CD4-positive, alpha-beta T cell (primary cell): ENCODE data around the gene GAGE12J. TPM values are rescaled to one million over a fixed set of nuclear protein-coding genes. Genes with fewer than 3 reads are reported as not detected.
"Not testable (repeated sequence)": the region's sequence is repeated elsewhere in the genome, so short reads cannot be mapped to it uniquely, and the experiment has no call there.

ENCODE experiments used
- ATAC-seq: fragments of 200-7000 bp; cut with Tn5 transposase; one replicate; pipeline ENCODE4 v1.10.0; 2022; ENCODE audit warnings: mild to moderate bottlenecking; ENCODE audit not compliant: poor library complexity
- CTCF ChIA-PET: fragments of 350-600 bp; sonication (Branson Sonifier 250); formaldehyde crosslinking; loops from one replicate; lab custom pipeline; 2021; ENCODE audit warnings: antibody characterized with exemption, inconsistent platforms; lab: Charles Lee
- POLR2A ChIA-PET: fragments of 350-600 bp; sonication (Branson Sonifier 250); formaldehyde crosslinking; loops from one replicate; lab custom pipeline; 2021; ENCODE audit warnings: antibody characterized with exemption, inconsistent platforms; lab: Charles Lee
- DNase-seq, 14 experiments: peaks; one replicate each; pipeline ENCODE4 v3.0.0-alpha.2; 2013 to 2020; ENCODE audit warnings: mixed read lengths in 2 of 14
- H3K27ac ChIP-seq, 2 donors: one replicate each; pipeline versions ENCODE4 v1.5.1 to v1.7.0; 2013; ENCODE audit warnings: low read length in 2 of 2, low read depth in 1 of 2, mild to moderate bottlenecking in 1 of 2
- H3K27me3 ChIP-seq, 2 experiments: 1 replicate in 1 of 2; 2 replicates in 1 of 2; pipeline versions ENCODE4 v1.6.1 to v1.7.0; 2013; ENCODE audit warnings: low read length in 2 of 2, control low read depth in 1 of 2, mild to moderate bottlenecking in 1 of 2, moderate library complexity in 1 of 2; ENCODE audit not compliant: insufficient read depth in 2 of 2, control insufficient read depth in 1 of 2
- H3K36me3 ChIP-seq: one replicate; pipeline ENCODE4 v1.6.1; 2013; ENCODE audit warnings: low read length, control low read depth; ENCODE audit not compliant: insufficient read depth
- H3K4me1 ChIP-seq: one replicate; pipeline ENCODE4 v1.6.1; 2013; ENCODE audit warnings: low read length, control low read depth; ENCODE audit not compliant: insufficient read depth
- H3K4me3 ChIP-seq: one replicate; pipeline ENCODE4 v1.5.1; 2013; ENCODE audit warnings: mild to moderate bottlenecking, low read length, moderate library complexity
- H3K9me3 ChIP-seq, 2 experiments: 1 replicate in 1 of 2; 2 replicates in 1 of 2; pipeline versions ENCODE4 v1.6.1 to v1.7.0; 2013; ENCODE audit warnings: low read length in 2 of 2, mild to moderate bottlenecking in 2 of 2, control low read depth in 1 of 2, moderate library complexity in 1 of 2; ENCODE audit not compliant: control insufficient read depth in 1 of 2, insufficient read depth in 1 of 2
- H3K27ac Mint-ChIP-seq: one replicate; pipeline ENCODE4 v1.8.0; 2020; ENCODE audit warnings: mixed read lengths
- H3K27me3 Mint-ChIP-seq: one replicate; pipeline ENCODE4 v1.8.0; 2021; ENCODE audit warnings: mixed read lengths
- H3K36me3 Mint-ChIP-seq: one replicate; pipeline ENCODE4 v1.8.0; 2021; ENCODE audit warnings: low read depth, mixed read lengths
- H3K4me1 Mint-ChIP-seq: one replicate; pipeline ENCODE4 v1.8.0; 2021; ENCODE audit warnings: low read depth, mixed read lengths
- H3K4me3 Mint-ChIP-seq: one replicate; pipeline ENCODE4 v1.8.0; 2020; ENCODE audit warnings: mild to moderate bottlenecking, mixed read lengths
- H3K9me3 Mint-ChIP-seq: one replicate; pipeline ENCODE4 v1.8.0; 2020; ENCODE audit warnings: mixed read lengths
- intact Hi-C, 2 experiments: fragments of 100-400 bp; cut with DNase I in 1 of 2; cut with micrococcal nuclease in 1 of 2; formaldehyde crosslinking; loops; one replicate each; pipeline versions ENCODE4 v1.15.1 to v1.9.0; 2023 to 2025; cut with DNase I, micrococcal nuclease
- total RNA-seq, 174 experiments: library from RNA in 2 of 174; stranded (reverse) in 2 of 174; gene quantifications; one replicate each; pipeline ENCODE4 v1.2.3 and lab custom pipeline; 2021 to 2026
- TF ChIP-seq, protein P1 (sequence below): fragments of 200-600 bp; IDR thresholded peaks from one replicate; pipeline ENCODE4 v1.8.0; 2022; ENCODE audit warnings: antibody characterized with exemption, mild to moderate bottlenecking

GAGE12J gene
- total RNA-seq, 2 experiments from 2014 or later: not detected

DNA sequence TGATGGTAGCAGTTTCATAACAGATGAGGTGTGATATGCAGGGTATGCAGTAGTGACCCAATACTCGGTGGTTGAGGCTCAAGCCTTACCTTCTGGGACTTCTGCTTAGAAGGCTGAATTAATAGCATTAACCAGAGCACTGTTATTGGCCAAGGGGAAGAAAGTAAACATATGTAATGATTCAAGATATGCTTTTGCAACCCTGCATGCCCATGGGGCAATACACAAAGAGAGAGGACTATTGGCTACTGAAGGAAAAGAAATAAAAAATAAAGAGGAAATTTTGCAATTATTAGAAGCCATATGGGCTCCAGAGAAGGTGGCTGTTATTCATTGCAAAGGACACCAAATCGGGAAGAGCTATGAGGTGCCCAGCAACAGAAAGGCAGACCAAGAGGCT, 9.7 kb upstream of the GAGE12J start:
- Mint-ChIP-seq H3K36me3 (no peaks in the 10 kb centered on the region), H3K4me3 (no peak overlapping the region), H3K9me3 (no peaks in the 10 kb centered on the region), H3K4me1 (peaks cover 25% of the 10 kb centered on the region), H3K27ac (no peak overlapping the region), H3K27me3 (no peaks in the 10 kb centered on the region)
- POLR2A ChIA-PET: no interaction called here
- no peak overlapping the region for H3K27ac ChIP-seq
- intact Hi-C loops: no loop called here
- CTCF ChIA-PET: no interaction called here
- no peaks in the 10 kb centered on the region for H3K27me3 ChIP-seq
- no peaks in the 10 kb centered on the region for H3K9me3 ChIP-seq
- no peaks in the 10 kb centered on the region for H3K36me3 ChIP-seq
- peaks cover 21% of the 10 kb centered on the region for H3K4me1 ChIP-seq
- no peak overlapping the region for H3K4me3 ChIP-seq
- ATAC-seq (no peak), DNase-seq (no peak)
- TF ChIP-seq, protein P1, sequence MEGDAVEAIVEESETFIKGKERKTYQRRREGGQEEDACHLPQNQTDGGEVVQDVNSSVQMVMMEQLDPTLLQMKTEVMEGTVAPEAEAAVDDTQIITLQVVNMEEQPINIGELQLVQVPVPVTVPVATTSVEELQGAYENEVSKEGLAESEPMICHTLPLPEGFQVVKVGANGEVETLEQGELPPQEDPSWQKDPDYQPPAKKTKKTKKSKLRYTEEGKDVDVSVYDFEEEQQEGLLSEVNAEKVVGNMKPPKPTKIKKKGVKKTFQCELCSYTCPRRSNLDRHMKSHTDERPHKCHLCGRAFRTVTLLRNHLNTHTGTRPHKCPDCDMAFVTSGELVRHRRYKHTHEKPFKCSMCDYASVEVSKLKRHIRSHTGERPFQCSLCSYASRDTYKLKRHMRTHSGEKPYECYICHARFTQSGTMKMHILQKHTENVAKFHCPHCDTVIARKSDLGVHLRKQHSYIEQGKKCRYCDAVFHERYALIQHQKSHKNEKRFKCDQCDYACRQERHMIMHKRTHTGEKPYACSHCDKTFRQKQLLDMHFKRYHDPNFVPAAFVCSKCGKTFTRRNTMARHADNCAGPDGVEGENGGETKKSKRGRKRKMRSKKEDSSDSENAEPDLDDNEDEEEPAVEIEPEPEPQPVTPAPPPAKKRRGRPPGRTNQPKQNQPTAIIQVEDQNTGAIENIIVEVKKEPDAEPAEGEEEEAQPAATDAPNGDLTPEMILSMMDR: no peak

DNA sequence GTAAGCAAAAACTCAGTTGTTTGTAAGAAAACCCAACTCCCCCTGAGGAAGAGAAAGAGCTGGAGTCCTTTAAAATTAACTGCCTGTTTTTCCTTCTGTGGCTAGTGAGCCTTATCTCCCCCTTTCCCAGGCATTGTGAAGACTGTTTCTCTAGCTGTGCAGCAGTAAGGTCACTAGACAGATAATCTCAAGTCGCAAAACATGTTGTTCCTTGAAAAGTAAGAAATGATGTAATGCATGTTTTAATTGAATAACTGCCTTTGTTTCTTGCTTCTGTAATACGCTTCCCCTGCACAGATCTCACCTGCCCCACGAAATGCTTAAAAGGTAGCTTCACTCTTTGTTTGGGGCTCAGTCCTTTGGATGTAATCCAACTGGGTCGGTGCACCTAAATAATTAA, 5.8 kb upstream of the GAGE12J start:
- H3K27me3 Mint-ChIP-seq: no peaks in the 10 kb centered on the region
- H3K9me3 ChIP-seq: no peaks in the 10 kb centered on the region

DNA sequence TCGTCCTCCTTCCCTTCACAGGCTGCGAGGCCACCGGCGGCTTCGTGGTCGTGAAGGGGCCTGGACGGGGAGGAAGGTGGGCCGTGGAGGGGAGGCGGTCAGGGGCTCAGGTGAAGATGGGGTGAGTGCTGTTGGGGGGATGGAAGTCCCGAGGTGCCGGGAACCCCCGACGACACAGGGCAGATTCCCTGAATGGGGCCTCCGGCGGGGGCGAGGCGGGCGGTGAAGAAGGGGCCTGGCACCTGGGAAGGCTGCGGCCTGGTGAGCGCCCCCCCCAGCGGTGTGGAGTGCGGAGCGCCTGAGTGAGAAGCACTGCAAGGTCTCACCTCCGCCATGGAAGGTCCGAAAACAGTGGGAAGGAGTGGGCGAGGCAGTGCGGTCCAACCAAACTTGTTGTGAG, 429 bp downstream of the GAGE12J start:
- DNase-seq, ATAC-seq, H3K4me1 Mint-ChIP-seq, H3K4me3 Mint-ChIP-seq, CTCF ChIA-PET, H3K27me3 ChIP-seq, H3K9me3 ChIP-seq, H3K36me3 ChIP-seq, H3K4me3 ChIP-seq, intact Hi-C loops, POLR2A ChIA-PET, H3K36me3 Mint-ChIP-seq, H3K4me1 ChIP-seq, H3K27me3 Mint-ChIP-seq, H3K27ac ChIP-seq, H3K9me3 Mint-ChIP-seq, H3K27ac Mint-ChIP-seq: not testable (repeated sequence)

More for the DNA sequence above, 5.8 kb upstream of the GAGE12J start:
- Histone ChIP-seq H3K36me3 (no peaks in the 10 kb centered on the region), H3K4me3 (no peak overlapping the region), H3K27ac (no peak overlapping the region), H3K4me1 (no peaks in the 10 kb centered on the region), H3K27me3 (no peaks in the 10 kb centered on the region)
- ChIA-PET POLR2A (no interaction called here), CTCF (no interaction called here)
- Mint-ChIP-seq H3K27ac (no peak overlapping the region), H3K4me1 (no peaks in the 10 kb centered on the region), H3K9me3 (no peaks in the 10 kb centered on the region), H3K36me3 (no peaks in the 10 kb centered on the region), H3K4me3 (no peak overlapping the region)
- intact Hi-C loops: no loop called here
- TF ChIP-seq, protein P1: no peak
- ATAC-seq (no peak), DNase-seq (no peak)

DNA sequence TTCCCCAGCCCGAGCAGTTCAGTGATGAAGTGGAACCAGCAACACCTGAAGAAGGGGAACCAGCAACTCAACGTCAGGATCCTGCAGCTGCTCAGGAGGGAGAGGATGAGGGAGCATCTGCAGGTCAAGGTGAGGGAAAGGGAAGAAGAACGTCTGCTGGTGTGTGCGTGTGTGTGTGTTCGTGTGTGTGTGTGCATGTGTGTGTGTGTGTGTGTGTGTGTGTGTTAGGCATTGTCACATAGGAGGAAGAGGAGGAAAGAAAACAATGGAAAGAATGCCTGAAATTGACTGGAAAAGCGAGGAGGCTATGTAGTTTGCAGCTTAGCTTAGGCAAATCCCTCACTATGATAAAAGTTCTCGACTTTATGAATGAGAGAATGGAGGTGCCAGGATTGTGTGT, 1.9 kb downstream of the GAGE12J start:
- H3K36me3 ChIP-seq, H3K9me3 Mint-ChIP-seq, H3K4me1 ChIP-seq, ATAC-seq, intact Hi-C loops, H3K4me3 ChIP-seq, H3K27ac Mint-ChIP-seq, H3K27me3 ChIP-seq, DNase-seq, H3K4me3 Mint-ChIP-seq, H3K4me1 Mint-ChIP-seq, POLR2A ChIA-PET, H3K27ac ChIP-seq, CTCF ChIA-PET, H3K36me3 Mint-ChIP-seq, H3K27me3 Mint-ChIP-seq, H3K9me3 ChIP-seq: not testable (repeated sequence)

DNA sequence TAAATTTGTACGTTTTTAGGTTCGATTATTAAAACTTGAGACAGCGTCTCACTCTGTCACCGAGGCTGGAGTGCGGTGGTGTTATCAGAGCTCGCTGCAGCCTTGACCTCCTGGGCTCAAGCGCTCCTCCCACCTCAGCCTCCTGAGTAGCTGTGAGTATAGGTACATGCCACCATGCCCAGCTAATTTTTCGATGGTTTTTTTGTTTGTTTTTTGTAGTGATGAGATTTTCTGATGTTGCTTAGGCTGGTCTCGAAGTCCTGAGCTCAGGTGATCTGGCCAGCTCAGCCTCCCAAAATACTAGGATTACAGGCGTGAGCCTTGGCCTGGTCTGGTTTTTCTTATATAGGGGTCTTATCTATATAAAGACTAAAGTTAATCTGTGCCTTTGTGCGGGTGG, 8.6 kb downstream of the GAGE12J start:
- H3K36me3 ChIP-seq, intact Hi-C loops, H3K27me3 ChIP-seq, H3K4me3 ChIP-seq, H3K27ac Mint-ChIP-seq, ATAC-seq, H3K9me3 Mint-ChIP-seq, H3K27ac ChIP-seq, H3K27me3 Mint-ChIP-seq, H3K36me3 Mint-ChIP-seq, POLR2A ChIA-PET, H3K4me1 Mint-ChIP-seq, DNase-seq, H3K4me3 Mint-ChIP-seq, CTCF ChIA-PET, H3K4me1 ChIP-seq, H3K9me3 ChIP-seq: not testable (repeated sequence)

DNA sequence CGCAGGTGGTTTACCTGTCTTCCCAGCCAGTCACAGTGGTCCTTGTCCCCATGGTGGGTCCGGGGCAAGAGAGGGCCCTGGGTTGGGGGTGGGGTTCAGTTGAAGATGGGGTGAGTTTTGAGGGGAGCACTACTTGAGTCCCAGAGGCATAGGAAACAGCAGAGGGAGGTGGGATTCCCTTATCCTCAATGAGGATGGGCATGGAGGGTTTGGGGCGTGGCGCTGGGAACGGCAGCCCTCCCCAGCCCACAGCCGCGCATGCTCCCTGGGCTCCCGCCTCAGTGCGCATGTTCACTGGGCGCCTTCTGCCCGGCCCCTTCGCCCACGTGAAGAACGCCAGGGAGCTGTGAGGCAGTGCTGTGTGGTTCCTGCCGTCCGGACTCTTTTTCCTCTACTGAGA, 9.4 kb downstream of the GAGE12J start, which contains the start of gene GAGE13:
Gene GAGE13, plus strand, starts transcription at position 301 of the 400 bp plus-strand sequence. CDS start 1,156 bp downstream, outside the sequence.
- H3K36me3 ChIP-seq, H3K4me1 ChIP-seq, H3K27ac ChIP-seq, H3K4me3 ChIP-seq, H3K36me3 Mint-ChIP-seq, H3K27ac Mint-ChIP-seq, intact Hi-C loops, POLR2A ChIA-PET, H3K27me3 Mint-ChIP-seq, CTCF ChIA-PET, H3K9me3 Mint-ChIP-seq, DNase-seq, H3K27me3 ChIP-seq, H3K4me3 Mint-ChIP-seq, ATAC-seq, H3K4me1 Mint-ChIP-seq, H3K9me3 ChIP-seq: not testable (repeated sequence)
